K562 (cell line): ENCODE results near the gene ZNF326. TPM values are rescaled to one million over a fixed set of nuclear protein-coding genes. Genes with fewer than 3 reads are reported as not detected.

Experiments used
- ATAC-seq: fragments of 200-7000 bp; cut with Tn5 transposase; 3 replicates; pipeline ENCODE4 v1.9.1; 2020; ENCODE audit warnings: moderate library complexity
- BruUV-seq: library from RNA; stranded (reverse); fragments of 400-500 nt; replicated peaks from 2 replicates; lab custom pipeline; 2021; lab: Mats Ljungman, UMichigan
- CTCF ChIA-PET: fragments of 300-600 bp; formaldehyde crosslinking; extraction: SDS; loops from one replicate; lab custom pipeline; 2021; ENCODE audit warnings: low intra/inter-chr PET ratio; lab: Yijun Ruan, JAX
- POLR2A ChIA-PET: fragments of 300-600, 350-650 bp; sonication (Branson Sonifier 250); formaldehyde crosslinking; extraction: SDS; loops from one replicate; lab custom pipeline; 2021; ENCODE audit warnings: antibody characterized with exemption, inconsistent platforms; lab: Yijun Ruan, JAX
- DNase-seq, 4 experiments: peaks; one replicate each; pipeline versions ENCODE4 v3.0.0 to v3.0.0-alpha.2; 2011 to 2018; ENCODE audit warnings: low spot score in 3 of 4, mixed read lengths in 3 of 4; ENCODE audit errors: extremely low read depth in 1 of 4
- FAIRE-seq: peaks from 2 replicates; lab custom pipeline; 2011; peaks lifted over from hg19 to GRCh38; lab: Jason Lieb, UNC
- H2AFZ ChIP-seq: 2 replicates; pipeline ENCODE4 v1.6.0; 2011; ENCODE audit warnings: low read depth, low read length, control low read depth, inconsistent platforms
- H3K27ac ChIP-seq: fragments of 200-600 bp; 3 replicates; pipeline ENCODE4 v1.8.0; 2011; ENCODE audit warnings: low read depth, mild to moderate bottlenecking, control low read depth, inconsistent platforms, low read length, moderate library complexity, mixed read lengths; ENCODE audit errors: extremely low read depth
- H3K27me3 ChIP-seq, 2 experiments: fragments of 300-600 bp in 1 of 2; 2 replicates in 1 of 2; 3 replicates in 1 of 2; pipeline versions ENCODE4 v1.6.0 to v1.8.0; 2011; ENCODE audit warnings: inconsistent platforms in 2 of 2, low read length in 2 of 2, mild to moderate bottlenecking in 1 of 2, mixed read lengths in 1 of 2, moderate library complexity in 1 of 2; ENCODE audit not compliant: control insufficient read depth in 2 of 2, insufficient read depth in 2 of 2
- H3K36me3 ChIP-seq: fragments of 300-600 bp; 3 replicates; pipeline ENCODE4 v1.8.0; 2011; ENCODE audit warnings: mild to moderate bottlenecking, low read length, inconsistent platforms; ENCODE audit not compliant: control insufficient read depth, insufficient read depth
- H3K4me1 ChIP-seq, 2 experiments: fragments of 200-600 bp in 1 of 2; replicated peaks in 1 of 2; 2 replicates in 1 of 2; 3 replicates in 1 of 2; pipeline versions ENCODE4 v1.5.1 to v1.8.0; 2011; ENCODE audit warnings: inconsistent platforms in 2 of 2, low read length in 2 of 2, mild to moderate bottlenecking in 1 of 2, mixed read lengths in 1 of 2, moderate library complexity in 1 of 2; ENCODE audit not compliant: control insufficient read depth in 2 of 2, insufficient read depth in 2 of 2
- H3K4me2 ChIP-seq: 2 replicates; pipeline ENCODE4 v1.6.1; 2011; ENCODE audit warnings: low read length, control low read depth, inconsistent platforms, mixed read lengths; ENCODE audit not compliant: insufficient read depth
- H3K4me3 ChIP-seq: fragments of 200-600 bp; sonication (generic), shearing (Covaris generic); 2 replicates; pipeline ENCODE4 v1.5.1; 2016; ENCODE audit warnings: control low read depth, inconsistent platforms
- H3K79me2 ChIP-seq: fragments of 200-600 bp; 3 replicates; pipeline ENCODE4 v1.8.0; 2011; ENCODE audit warnings: low read length, inconsistent platforms; ENCODE audit not compliant: control insufficient read depth, insufficient read depth
- H3K9ac ChIP-seq, 2 experiments: 2 replicates each; pipeline versions ENCODE4 v1.6.0 to v1.6.1; 2011; ENCODE audit warnings: low read depth in 2 of 2, low read length in 2 of 2, control low read depth in 1 of 2, inconsistent platforms in 1 of 2, mild to moderate bottlenecking in 1 of 2, mixed read lengths in 1 of 2; ENCODE audit not compliant: insufficient read depth in 1 of 2
- H3K9me1 ChIP-seq: one replicate; pipeline ENCODE4 v1.6.0; 2011; ENCODE audit warnings: inconsistent platforms, mild to moderate bottlenecking, low read length, moderate library complexity; ENCODE audit not compliant: control insufficient read depth, insufficient read depth
- H3K9me3 ChIP-seq: replicated peaks from 2 replicates; pipeline ENCODE4 v1.5.1; 2011; ENCODE audit warnings: low read depth, low read length, inconsistent platforms; ENCODE audit not compliant: control insufficient read depth, insufficient read depth
- H4K20me1 ChIP-seq: replicated peaks from 2 replicates; pipeline ENCODE4 v1.6.1; 2011; ENCODE audit warnings: low read length, inconsistent platforms, mixed read lengths; ENCODE audit not compliant: control insufficient read depth, insufficient read depth
- HDAC1 ChIP-seq, 2 experiments: fragments of 450-650 bp; IDR thresholded peaks; 2 replicates each; pipeline ENCODE4 v1.6.1; 2016 to 2017; ENCODE audit warnings: inconsistent platforms in 1 of 2, mild to moderate bottlenecking in 1 of 2, moderate library complexity in 1 of 2
- POLR2B ChIP-seq: fragments of 450-650 bp; IDR thresholded peaks from 2 replicates; pipeline ENCODE4 v1.6.1; 2018; ENCODE audit warnings: low read depth; ENCODE audit not compliant: partially characterized antibody
- SMAD2 ChIP-seq: fragments of 150-350 bp; IDR thresholded peaks from 2 replicates; pipeline ENCODE4 v1.6.1; 2014; ENCODE audit warnings: low read depth, mild to moderate bottlenecking, low read length
- SOX6 ChIP-seq: fragments of 450-650 bp; IDR thresholded peaks from 2 replicates; pipeline ENCODE4 v1.6.1; 2014; ENCODE audit warnings: mild to moderate bottlenecking
- STAT5B ChIP-seq: fragments of 250-450 bp; sonication (Bioruptor Pico); IDR thresholded peaks from 2 replicates; pipeline ENCODE4 v1.8.0; 2021; ENCODE audit warnings: mild to moderate bottlenecking, inconsistent platforms
- ZBTB1 ChIP-seq: sonication (generic); formaldehyde crosslinking; IDR thresholded peaks from 2 replicates; pipeline ENCODE4 v1.8.1; 2023; ENCODE audit warnings: missing genetic modification reagents, low read depth, mild to moderate bottlenecking, borderline replicate concordance
- ZNF274 ChIP-seq: IDR thresholded peaks from 2 replicates; pipeline ENCODE4 v1.6.1; 2011; ENCODE audit warnings: low read depth, mild to moderate bottlenecking, low read length, moderate library complexity, borderline replicate concordance
- ZNF318 ChIP-seq, 2 experiments: fragments of 450-650 bp; IDR thresholded peaks; 2 replicates each; pipeline ENCODE4 v1.6.1; 2016; ENCODE audit warnings: mild to moderate bottlenecking in 2 of 2, borderline replicate concordance in 1 of 2, low read depth in 1 of 2, moderate library complexity in 1 of 2
- WGBS: fragments of 100-300 bp; shearing (Covaris generic); methylation state at CpG from one replicate; pipeline ENCODE4 v1.1.6; 2016; ENCODE audit warnings: low coverage, mixed read lengths; ENCODE audit not compliant: insufficient coverage; ENCODE audit errors: missing lambda C conversion rate; 5-methylcytosine and 5-hydroxymethylcytosine counted together
- in situ Hi-C: fragments of 300-500 bp; cut with MboI; formaldehyde crosslinking; loops from 4 replicates; pipeline ENCODE4 v1.15.0; 2018; ENCODE audit warnings: inconsistent platforms, mixed read lengths
- intact Hi-C: fragments of 100-400 bp; cut with micrococcal nuclease; formaldehyde crosslinking; loops from 2 replicates; pipeline ENCODE4 v1.14.2; 2022
- polyA plus RNA-seq, 8 experiments: library from polyadenylated mRNA; depleted of rRNA in 4 of 8; stranded (reverse) in 5 of 8; unstranded in 3 of 8; fragments of >200 nt; fragmentation: Nextera tagmentation in 2 of 8; fragmentation: Illumina TruSeq in 1 of 8; extraction: Ambion mirVana in 2 of 8; extraction: Trizol in 1 of 8; gene quantifications; 2 replicates each; pipeline versions ENCODE4 v1.2.1 to v1.2.3, GENCODE V29; 2011 to 2014; ENCODE audit warnings: inconsistent platforms in 1 of 8, missing spikeins in 1 of 8
- total RNA-seq, 7 experiments: library from RNA; depleted of rRNA in 6 of 7; stranded (reverse); fragments of >200 nt in 6 of 7; fragmentation: Illumina TruSeq in 2 of 7; extraction: Trizol in 2 of 7; gene quantifications; 2 replicates each; pipeline versions ENCODE4 v1.2.1 to v1.2.3, GENCODE V29; 2011 to 2021; ENCODE audit warnings: low replicate concordance in 1 of 7

Gene ZNF326
- total and polyA plus RNA-seq, 9 of the 15 experiments (the other 6 are each of a cell fraction or from before 2014, with no cell fraction given), result 7.2 to 33.2 (median 20.1) TPM

- in situ Hi-C loops (no loop called here), intact Hi-C loops (no loop called here)
- no peaks in the 10 kb centered on the region for H3K79me2 ChIP-seq
- peaks cover 92% of the 10 kb centered on the region for H3K36me3 ChIP-seq
- H3K9ac ChIP-seq, result no peak overlapping the region
- H3K4me2 ChIP-seq, result no peak overlapping the region
- no peak overlapping the region for H2AFZ ChIP-seq
- no peaks in the 10 kb centered on the region for H3K4me1 ChIP-seq
- no peak overlapping the region for H3K4me3 ChIP-seq
- 76% methylated on average over 1 of the region's 1 CpG for WGBS
- FAIRE-seq (peak; percentile 64), DNase-seq (no peak), ATAC-seq (no peak)
- no peaks in the 10 kb centered on the region for H3K27me3 ChIP-seq
- no TSS peak for BruUV-seq
- TF ChIP-seq ZNF274 (peak; percentile 76; the same call in 1 of the 2 replicates), ZBTB1 (no peak)
- no peaks in the 10 kb centered on the region for H4K20me1 ChIP-seq
- H3K9me1 ChIP-seq, result no peaks in the 10 kb centered on the region
- POLR2A ChIA-PET, result interaction anchor here (0.7 to 1.7 kb wide), 2 partner anchors 15 to 16 kb away, joined by 3 to 5 read pairs; no protein-coding TSS in a partner anchor
- CTCF ChIA-PET, result no interaction called here
- H3K9me3 ChIP-seq, result no peaks in the 10 kb centered on the region
- H3K27ac ChIP-seq, result no peak overlapping the region
These were observed 28.8 kb downstream of the ZNF326 start for GRCh38 chr1:90023691-90024090.

GRCh38 chr1:90027281-90027680 is 32.4 kb downstream of the ZNF326 start:
- ChIA-PET POLR2A (interaction anchor here (0.9 kb wide), 1 partner anchor 20 kb away, joined by 3 read pairs; no protein-coding TSS in a partner anchor), CTCF (no interaction called here)
- H3K9me1 ChIP-seq, result no peaks in the 10 kb centered on the region
- no peak for ATAC-seq
- no peaks in the 10 kb centered on the region for H3K4me1 ChIP-seq
- intact Hi-C loops (no loop called here), in situ Hi-C loops (no loop called here)
- H3K9me3 ChIP-seq, result no peaks in the 10 kb centered on the region
- no peaks in the 10 kb centered on the region for H3K27me3 ChIP-seq
- no peak overlapping the region for H2AFZ ChIP-seq
- no peak overlapping the region for H3K4me3 ChIP-seq
- BruUV-seq, result no TSS peak
- no peak overlapping the region for H3K4me2 ChIP-seq
- H3K79me2 ChIP-seq, result no peaks in the 10 kb centered on the region
- WGBS, result no CpG with 5 or more reads among the region's 1 CpG
- H3K36me3 ChIP-seq, result peaks cover 89% of the 10 kb centered on the region
- H3K27ac ChIP-seq, result no peak overlapping the region
- H3K9ac ChIP-seq, result no peak overlapping the region
- FAIRE-seq, result no peak
- no peak for DNase-seq
- no peaks in the 10 kb centered on the region for H4K20me1 ChIP-seq
- TF ChIP-seq SMAD2 (no peak), STAT5B (CRISPR knock-in tag) (no peak), POLR2B (peak; percentile 50), HDAC1 (IDR thresholded peaks at IDR 0.05) (no peak), ZNF318 (IDR thresholded peaks at IDR 0.05; ENCODE audit: borderline replicate concordance in 1 of 2, low read depth in 1 of 2) (no peak), SOX6 (no peak)
